GM04503 (cell line): ENCODE measurements around the gene PIK3CB.
"Not testable (repeated sequence)": the region's sequence is repeated elsewhere in the genome, so short reads cannot be mapped to it uniquely, and the experiment has no call there.

ENCODE experiments used
- DNase-seq: peaks from one replicate; pipeline ENCODE4 v3.0.0-alpha.2; 2012; ENCODE audit warnings: low read depth

Gene PIK3CB

GRCh38 chr3:138747225-138747624 lies 87.5 kb downstream of the PIK3CB start:
- no peak for DNase-seq

DNA sequence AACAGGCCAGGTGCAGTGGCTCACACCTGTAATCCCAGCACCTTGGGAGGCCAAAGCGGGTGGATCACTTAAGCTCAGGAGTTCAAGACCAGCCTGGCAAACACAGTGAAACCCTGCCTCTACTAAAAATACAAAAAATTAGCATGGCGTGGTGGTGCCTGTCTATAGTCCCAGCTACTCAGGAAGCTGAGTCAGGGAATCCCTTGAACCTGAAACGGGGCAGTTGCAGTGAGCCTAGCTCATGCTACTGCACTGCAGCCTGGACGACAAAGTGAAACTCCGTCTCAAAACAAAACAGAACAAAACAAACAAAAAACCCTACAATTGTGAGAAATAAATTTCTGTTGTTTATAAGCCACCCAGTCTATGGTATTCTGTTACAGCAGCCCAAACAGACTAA lies 94.7 kb downstream of the PIK3CB start:
- DNase-seq: no peak

GRCh38 chr3:138732456-138732855 lies 102.3 kb downstream of the PIK3CB start:
- no peak for DNase-seq

GRCh38 chr3:138726946-138727730 lies 107.6 kb downstream of the PIK3CB start:
- no peak for DNase-seq

DNA sequence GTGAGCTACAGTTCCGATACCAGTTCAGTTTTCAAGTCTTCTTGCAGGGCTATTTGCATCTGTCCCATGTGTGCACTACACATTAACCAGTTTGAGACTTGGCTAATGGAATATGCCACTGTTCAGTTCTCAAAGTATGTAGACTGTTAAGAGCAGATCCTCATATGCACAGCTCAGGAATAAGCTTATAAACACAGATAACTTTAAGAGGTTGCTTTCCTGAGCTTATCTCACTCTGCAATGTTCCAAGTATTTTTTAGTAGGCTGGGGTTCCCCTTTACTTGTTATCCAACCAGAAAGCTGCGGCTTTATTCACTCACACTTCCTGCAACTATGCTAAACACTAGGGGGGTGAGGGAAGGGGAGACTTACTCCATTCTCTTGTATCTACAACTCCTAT lies 108.7 kb downstream of the PIK3CB start:
- DNase-seq: not testable (repeated sequence)

DNA sequence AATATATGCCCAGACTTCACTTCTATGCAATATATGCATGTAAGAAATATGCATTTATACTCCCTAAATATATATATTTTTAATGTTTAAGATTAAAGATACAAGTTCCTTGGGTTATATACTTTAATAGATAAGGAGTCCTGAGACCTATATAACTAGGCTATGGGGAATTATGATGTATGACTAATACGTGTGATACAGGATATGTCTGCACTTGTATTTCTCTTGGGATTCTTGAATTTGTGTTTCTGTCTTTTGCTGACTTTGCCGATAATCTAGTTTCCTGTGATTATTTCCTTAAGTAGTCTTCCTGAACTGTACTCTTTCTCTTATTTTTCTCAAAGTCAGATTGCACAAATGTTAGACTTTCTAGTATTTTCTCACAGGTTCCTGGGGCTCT lies 109.6 kb downstream of the PIK3CB start:
- no peak for DNase-seq

DNA sequence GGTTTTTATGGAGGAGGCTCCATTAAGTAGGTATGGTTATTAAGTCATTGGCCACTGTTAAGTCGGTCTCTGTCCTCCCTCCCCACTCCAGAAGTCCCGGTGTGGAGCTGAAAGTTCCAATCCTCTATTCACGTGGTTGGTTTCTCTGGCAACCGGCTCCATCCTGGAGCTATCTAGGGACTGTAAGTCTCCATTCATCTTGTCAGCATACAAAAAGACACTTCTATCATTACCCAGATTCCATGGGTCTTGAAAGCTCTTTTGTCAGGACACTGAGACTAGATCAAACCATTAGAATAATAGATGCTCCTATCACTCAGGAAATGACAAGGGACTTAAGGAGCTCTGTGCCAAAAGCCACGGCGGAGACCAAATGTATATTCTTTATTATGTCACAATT lies 110.3 kb downstream of the PIK3CB start:
- no peak for DNase-seq

GRCh38 chr3:138718849-138719248 lies 115.9 kb downstream of the PIK3CB start:
- DNase-seq: no peak

DNA sequence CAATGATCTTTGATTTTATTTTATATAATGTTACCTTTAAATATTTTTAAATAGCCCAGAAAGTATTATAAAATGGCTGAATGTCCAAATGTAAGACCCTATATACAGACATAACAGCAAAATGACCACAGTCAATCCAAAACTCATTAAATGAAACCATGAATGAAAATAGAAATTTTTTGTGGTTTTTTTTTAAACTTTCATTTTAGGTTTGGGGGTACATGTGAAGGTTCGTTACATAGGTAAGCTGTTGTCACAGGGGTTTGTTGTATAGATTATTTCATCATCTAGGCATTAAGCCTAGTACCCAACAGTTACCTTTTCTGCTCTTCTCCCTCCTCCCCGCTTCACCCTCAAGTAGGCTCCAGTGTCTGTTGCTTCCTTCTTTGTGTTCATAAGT lies 117.4 kb downstream of the PIK3CB start:
- DNase-seq: no peak

DNA sequence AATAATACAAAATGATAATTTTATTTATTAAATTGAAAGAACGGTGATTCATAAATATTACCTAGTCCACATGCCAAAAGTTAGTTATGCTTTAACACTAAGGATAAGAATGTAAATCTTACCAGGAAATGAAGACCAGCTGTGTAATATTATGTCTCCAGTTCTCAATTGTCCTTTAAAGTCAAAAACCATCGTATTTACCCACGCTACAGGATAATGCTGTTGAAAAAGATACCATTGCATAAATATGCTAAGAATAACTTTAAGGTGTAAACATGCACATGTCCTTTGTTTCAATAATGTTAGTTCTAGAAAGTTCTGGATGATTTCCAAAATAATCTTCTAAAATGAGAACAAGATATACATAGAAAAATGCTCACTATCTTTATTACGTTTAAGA lies 122.6 kb downstream of the PIK3CB start:
- no peak for DNase-seq

DNA sequence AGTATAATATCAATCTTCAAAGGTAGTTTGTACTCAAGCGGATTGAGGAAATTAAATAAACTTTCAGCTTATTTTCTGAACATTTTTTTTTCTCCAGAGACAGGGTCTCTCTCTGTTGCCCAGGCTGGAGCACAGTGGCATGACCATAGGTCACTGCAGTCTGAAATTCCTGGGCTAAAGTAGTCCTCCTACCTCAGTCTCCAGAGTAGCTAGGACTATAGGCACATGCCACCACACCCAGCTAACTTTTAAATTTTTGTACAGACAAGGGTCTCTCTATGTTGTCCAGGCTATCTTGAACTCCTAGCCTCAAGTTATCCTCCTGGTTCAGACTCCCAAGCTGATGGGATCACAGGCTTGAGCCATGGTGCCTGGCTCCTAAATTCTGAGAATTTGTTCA lies 129.1 kb downstream of the PIK3CB start:
- no peak for DNase-seq

- DNase-seq: no peak
Measured at GRCh38 chr3:138696666-138697370, 137.9 kb downstream of the PIK3CB start.

GRCh38 chr3:138694287-138695007 lies 140.3 kb downstream of the PIK3CB start:
- DNase-seq: peak; percentile 98

DNA sequence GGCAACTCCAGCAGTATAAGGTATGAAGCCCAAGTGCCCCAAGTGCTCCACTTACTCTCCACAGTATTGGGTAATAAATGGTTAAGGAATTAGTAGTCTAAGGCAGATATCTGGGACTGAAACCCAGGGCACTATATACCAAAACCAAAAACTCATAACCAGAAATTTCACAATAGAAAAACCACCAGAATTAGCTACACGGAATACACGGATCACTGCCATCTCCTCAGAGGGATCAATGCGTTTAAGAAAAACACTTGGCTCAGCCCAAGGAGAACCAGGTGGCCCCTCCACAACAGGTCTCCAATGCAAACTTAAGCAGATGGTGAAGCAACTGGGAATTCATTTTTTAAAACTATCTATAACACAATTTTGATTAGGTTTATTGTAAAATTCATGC lies 142.6 kb downstream of the PIK3CB start:
- DNase-seq: no peak

GRCh38 chr3:138691351-138691750 lies 143.4 kb downstream of the PIK3CB start:
- no peak for DNase-seq

- DNase-seq: no peak
Measured at GRCh38 chr3:138690036-138690435, 144.7 kb downstream of the PIK3CB start.

- DNase-seq: no peak
Measured at GRCh38 chr3:138688871-138689299, 145.8 kb downstream of the PIK3CB start.

DNA sequence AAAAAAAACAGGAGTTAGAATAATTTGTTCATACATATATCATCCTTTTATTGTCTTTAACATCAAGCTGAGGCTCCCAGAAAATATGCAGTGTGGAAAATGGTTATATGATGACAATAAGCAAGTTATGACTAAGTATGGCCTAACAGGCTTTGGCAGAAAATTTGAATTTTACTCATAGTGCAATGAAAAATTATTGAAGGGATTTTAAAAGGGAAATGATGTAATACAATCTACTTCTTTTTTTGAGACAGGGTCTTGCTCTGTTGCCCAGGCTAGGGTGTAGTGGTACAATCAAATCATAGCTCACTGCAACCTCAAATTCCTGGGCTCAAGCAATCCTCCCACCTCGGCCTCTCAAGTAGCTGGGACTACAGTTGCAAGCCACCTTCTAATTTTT lies 147.5 kb downstream of the PIK3CB start:
- DNase-seq: no peak

- DNase-seq: peak; percentile 86
Measured at GRCh38 chr3:138686771-138687221, 147.9 kb downstream of the PIK3CB start.

DNA sequence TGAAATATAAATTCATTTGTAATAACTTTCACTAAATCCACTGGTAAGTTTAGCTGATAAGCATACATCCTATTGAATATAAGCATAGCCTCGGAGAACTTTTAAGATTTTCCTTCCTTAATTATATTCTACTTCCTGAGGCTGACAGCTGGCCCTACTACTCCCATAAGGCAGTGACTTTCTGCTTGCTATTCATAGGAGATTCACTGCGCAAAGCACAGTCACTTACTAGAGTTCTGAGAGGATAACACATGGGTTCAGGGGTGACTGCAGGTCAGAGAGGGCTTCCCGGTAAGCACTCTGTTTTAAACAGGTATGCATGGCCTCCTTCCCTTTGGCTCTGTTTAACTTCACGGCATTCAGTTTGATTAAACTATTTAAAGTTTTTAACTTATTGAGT lies 150.3 kb downstream of the PIK3CB start:
- no peak for DNase-seq

DNA sequence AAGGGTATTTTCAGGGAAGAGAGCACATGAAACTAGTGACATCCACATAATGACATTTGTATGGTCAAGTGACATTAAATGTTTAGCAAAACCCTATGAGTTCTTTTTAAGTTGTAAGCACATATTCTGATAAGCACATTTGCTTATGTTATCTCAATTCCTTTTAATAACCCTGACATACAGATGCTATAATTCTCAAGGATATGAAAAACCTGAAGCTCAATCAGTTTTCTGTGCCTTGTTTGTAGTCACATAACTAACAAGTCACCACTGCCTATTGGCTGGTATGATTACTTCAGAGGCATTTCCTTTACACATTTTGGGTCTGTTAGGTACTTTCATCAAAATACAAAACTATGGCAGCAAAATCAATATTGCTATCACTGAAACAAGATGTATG lies 152.1 kb downstream of the PIK3CB start:
- DNase-seq: no peak

- no peak for DNase-seq
Measured at GRCh38 chr3:138681463-138682220, 153.1 kb downstream of the PIK3CB start.
